ENCODE measurements around the gene PSMA7.

DNA sequence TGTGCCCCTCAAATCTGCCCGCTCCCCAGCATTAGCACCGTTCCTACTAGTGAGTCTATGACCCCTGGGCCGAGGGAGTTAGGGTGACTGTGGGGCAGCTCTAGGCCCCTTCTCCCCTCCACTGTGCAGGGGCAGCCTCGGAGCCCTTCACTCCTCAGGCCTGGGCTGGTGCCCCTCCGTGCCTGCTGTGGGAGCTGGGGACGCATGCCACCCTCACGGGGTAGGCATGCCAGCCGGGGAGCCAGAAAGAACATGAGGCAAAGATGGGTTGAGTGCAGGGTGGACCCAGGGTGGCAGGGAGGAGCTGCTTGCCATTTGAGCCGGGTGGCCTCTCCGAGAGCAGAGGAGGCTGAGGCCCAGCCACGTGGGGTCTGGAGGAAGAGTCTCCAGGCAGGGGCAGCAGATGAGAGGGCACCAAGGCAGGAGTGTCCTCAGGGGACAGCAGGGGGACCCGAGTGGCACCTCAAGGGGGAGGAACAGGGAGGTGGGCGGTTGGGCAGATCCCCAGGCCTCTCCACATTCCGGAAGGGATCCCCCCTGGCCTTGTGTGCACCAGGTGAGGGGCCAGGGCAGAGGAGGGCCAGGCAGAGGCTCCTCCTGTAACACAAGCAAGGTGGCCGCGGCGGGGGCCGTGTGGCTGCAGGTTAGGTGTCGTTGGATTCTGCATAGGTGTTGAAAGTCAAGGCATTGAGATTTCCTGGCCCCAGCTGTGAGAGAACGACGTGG, 39.5 kb downstream of the PSMA7 start:
- TF ChIP-seq, protein P1, sequence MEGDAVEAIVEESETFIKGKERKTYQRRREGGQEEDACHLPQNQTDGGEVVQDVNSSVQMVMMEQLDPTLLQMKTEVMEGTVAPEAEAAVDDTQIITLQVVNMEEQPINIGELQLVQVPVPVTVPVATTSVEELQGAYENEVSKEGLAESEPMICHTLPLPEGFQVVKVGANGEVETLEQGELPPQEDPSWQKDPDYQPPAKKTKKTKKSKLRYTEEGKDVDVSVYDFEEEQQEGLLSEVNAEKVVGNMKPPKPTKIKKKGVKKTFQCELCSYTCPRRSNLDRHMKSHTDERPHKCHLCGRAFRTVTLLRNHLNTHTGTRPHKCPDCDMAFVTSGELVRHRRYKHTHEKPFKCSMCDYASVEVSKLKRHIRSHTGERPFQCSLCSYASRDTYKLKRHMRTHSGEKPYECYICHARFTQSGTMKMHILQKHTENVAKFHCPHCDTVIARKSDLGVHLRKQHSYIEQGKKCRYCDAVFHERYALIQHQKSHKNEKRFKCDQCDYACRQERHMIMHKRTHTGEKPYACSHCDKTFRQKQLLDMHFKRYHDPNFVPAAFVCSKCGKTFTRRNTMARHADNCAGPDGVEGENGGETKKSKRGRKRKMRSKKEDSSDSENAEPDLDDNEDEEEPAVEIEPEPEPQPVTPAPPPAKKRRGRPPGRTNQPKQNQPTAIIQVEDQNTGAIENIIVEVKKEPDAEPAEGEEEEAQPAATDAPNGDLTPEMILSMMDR (IDR thresholded peaks at IDR 0.05; ENCODE audit: borderline replicate concordance, extremely low read depth, low read length, poor library complexity, severe bottlenecking) = no peak
- no peak for TF ChIP-seq EZH2 (IDR thresholded peaks at IDR 0.05; ENCODE audit: borderline replicate concordance, low read depth, low read length, severe bottlenecking)

Measured in DND-41 (cell line).